Motor neuron (in vitro differentiated cells): Measurements from ENCODE around the gene RAB3B. TPM values are rescaled to one million over a fixed set of nuclear protein-coding genes. Genes with fewer than 3 reads are reported as not detected.
A peak's percentile ranks its signal among the peaks of the same experiment; 100 is the strongest.
"Not testable (repeated sequence)": the region's sequence is repeated elsewhere in the genome, so short reads cannot be mapped to it uniquely, and the experiment has no call there.

Source experiments
- ATAC-seq, 8 experiments: fragments of 200-7000 bp; cut with Tn5 transposase; replicated peaks in 6 of 8; 2 replicates each; pipeline ENCODE4 v1.8.0; 2021; ENCODE audit warnings: mild to moderate bottlenecking in 8 of 8, moderate library complexity in 8 of 8
- H3K27ac ChIP-seq, 2 donors: fragments of 250-450 bp; sonication (Bioruptor Pico); 2 replicates each; pipeline ENCODE4 v1.9.0; 2021; ENCODE audit warnings: antibody characterized with exemption in 2 of 2, mild to moderate bottlenecking in 2 of 2, moderate library complexity in 1 of 2
- H3K4me1 ChIP-seq, 2 donors: fragments of 250-450 bp; sonication (Bioruptor Pico); replicated peaks in 1 of 2; 2 replicates each; pipeline ENCODE4 v1.6.1; 2021; ENCODE audit warnings: antibody characterized with exemption in 2 of 2, mild to moderate bottlenecking in 2 of 2, moderate library complexity in 1 of 2
- H3K4me3 ChIP-seq, 5 donors: fragments of 250-450 bp; sonication (Bioruptor Pico); 2 replicates each; pipeline ENCODE4 v1.9.0; 2021; ENCODE audit warnings: antibody characterized with exemption in 5 of 5, mild to moderate bottlenecking in 5 of 5, moderate library complexity in 4 of 5
- WGBS, 10 experiments: fragments of 450-650 bp; shearing (Covaris generic); methylation state at CpG; one replicate each; pipeline ENCODE4 v1.0.0; 2022; 5-methylcytosine and 5-hydroxymethylcytosine counted together
- in situ Hi-C, 9 experiments: fragments of 400-800 bp; cut with MboI; loops; one replicate each; pipeline ENCODE4 v1.15.0; 2021; ENCODE audit warnings: low sequenced_read_pairs in 9 of 9, low pct_unique_long_range_greater_than_20kb in 2 of 9; ENCODE audit not compliant: unreplicated experiment in 9 of 9
- total RNA-seq, 8 experiments: library from RNA; unstranded; fragments of 300-600 nt; gene quantifications; 2 replicates each; pipeline versions ENCODE4 v1.2.3 to v1.2.4, GENCODE V29; 2022

The RAB3B gene
- total RNA-seq, 8 experiments from 2014 or later, result 0.10 to 36.5 (median 15.9) TPM

GRCh38 chr1:51899022-51899421 lies 91.5 kb downstream of the RAB3B start:
- in situ Hi-C loops, result loop anchor here in 1 of 9 experiments (10.0 kb wide), 1 partner anchor 96 kb away; the partner anchor contains the start of gene RAB3B
- Histone ChIP-seq H3K27ac (no peak overlapping the region), H3K4me3 (no peak overlapping the region), H3K4me1 (peaks cover 10 to 13% of the 10 kb centered on the region in 2 donors)
- ATAC-seq, result no peak
- WGBS, 10 experiments, result 53 to 86% (median 76%) methylated on average over 1 to 9 of the region's 10 CpGs; no CpG with 5 or more reads in 4 of the 10 experiments

DNA sequence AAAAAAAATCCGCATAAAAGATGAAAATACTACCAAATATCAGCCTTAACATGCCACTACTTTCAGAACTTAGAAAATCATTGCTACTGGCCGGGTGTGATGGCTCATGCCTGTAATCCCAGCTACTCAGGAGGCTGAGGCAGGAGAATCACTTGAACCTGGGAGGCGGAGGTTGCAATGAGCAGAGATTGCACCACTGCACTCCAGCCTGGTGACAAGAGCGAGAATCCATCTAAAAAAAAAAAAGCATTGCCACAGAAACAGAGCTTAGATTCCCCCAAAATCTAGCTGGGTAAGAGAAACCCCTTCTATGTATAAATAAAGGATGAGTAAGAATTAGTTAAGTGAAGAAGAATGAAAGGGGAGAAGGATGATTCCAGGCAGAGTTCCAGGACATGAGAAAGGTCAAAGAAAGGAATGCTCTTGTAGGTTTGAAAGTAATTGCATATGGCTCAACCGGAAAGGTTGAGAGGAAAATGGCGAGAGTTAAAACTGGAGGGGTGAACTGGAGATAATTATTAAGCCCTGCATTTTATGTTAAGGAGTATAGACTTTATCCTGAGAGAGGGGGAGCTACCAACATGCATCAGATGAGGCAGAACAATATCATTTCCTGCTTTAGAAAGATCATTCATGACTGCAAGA lies 92.3 kb downstream of the RAB3B start:
- Histone ChIP-seq H3K4me1 (peaks cover 10 to 13% of the 10 kb centered on the region in 2 donors), H3K4me3 (no peak overlapping the region), H3K27ac (no peak overlapping the region)
- no peak for ATAC-seq
- in situ Hi-C loops, result loop anchor here in 1 of 9 experiments (10.0 kb wide), 1 partner anchor 97 kb away; the partner anchor contains the start of gene RAB3B
- 0 to 90% (median 81%) methylated on average over 3 to 6 of the region's 6 CpGs for WGBS, 10 experiments

DNA sequence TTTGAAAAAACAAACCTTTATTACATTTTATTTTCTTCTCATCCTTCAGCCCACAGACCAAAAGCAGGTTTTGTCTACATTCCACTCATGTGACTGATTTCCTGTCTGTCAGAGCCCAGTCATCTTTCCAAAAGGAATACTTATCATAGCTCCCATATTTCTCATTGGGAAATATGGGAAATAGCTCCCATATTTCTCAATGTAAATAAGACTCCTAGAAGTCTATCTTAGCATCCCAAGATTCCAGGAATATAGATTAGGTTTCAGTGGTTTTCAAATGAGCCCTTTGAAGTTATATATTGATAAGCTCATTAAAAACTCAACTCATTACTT lies 92.8 kb downstream of the RAB3B start:
- ATAC-seq, result no peak
- Histone ChIP-seq H3K4me3 (no peak overlapping the region), H3K27ac (no peak overlapping the region), H3K4me1 (peaks cover 10 to 13% of the 10 kb centered on the region in 2 donors)
- in situ Hi-C loops, result loop anchor here in 1 of 9 experiments (10.0 kb wide), 1 partner anchor 97 kb away; the partner anchor contains the start of gene RAB3B

DNA sequence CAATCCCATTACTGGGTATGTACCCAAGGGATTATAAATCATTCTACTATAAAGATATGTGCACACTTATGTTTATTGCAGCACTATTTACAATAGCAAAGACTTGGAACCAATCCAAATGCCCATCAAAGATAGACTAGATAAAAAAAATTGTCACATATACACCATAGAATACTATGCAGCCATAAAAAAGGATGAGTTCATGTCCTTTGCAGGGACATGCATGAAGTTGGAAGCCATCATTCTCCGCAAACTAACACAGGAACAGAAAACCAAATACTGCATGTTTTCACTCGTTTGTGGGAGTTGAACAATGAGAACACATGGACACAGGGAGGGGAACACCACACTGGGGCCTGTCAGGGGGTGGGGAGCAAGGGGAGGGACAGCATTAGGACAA lies 95.8 kb downstream of the RAB3B start:
- not testable (repeated sequence) for H3K4me3 ChIP-seq, ATAC-seq, H3K27ac ChIP-seq
- WGBS, 10 experiments, result 50 to 100% (median 75%) methylated on average over 1 to 2 of the region's 2 CpGs; no CpG with 5 or more reads in 5 of the 10 experiments
- peaks cover 9 to 10% of the 10 kb centered on the region in 2 donors for H3K4me1 ChIP-seq
- in situ Hi-C loops, result loop anchor here in 1 of 9 experiments (10.0 kb wide), 1 partner anchor 100 kb away; the partner anchor contains the start of gene RAB3B

GRCh38 chr1:51878616-51879336 lies 111.7 kb downstream of the RAB3B start, which contains the start of gene NRDC:
Gene NRDC, minus strand, starts transcription at chr1:51878727. Its CDS starts 112 bp downstream, at chr1:51878615.
- in situ Hi-C loops, result no loop called here
- peak within 1 kb of the TSS; percentile 96 for H3K27ac ChIP-seq
- H3K4me1 ChIP-seq, result peaks cover 13 to 29% of the 10 kb centered on the region in 2 donors
- 0 to 3% (median 1%) methylated on average over 10 to 49 of the region's 54 CpGs; no CpG with 5 or more reads in 1 of the 10 experiments for WGBS, 10 experiments
- peak within 1 kb of the TSS; percentile 57 to 87 (median 71) for H3K4me3 ChIP-seq
- ATAC-seq, result peak; percentile 87 to 96 (median 94)

DNA sequence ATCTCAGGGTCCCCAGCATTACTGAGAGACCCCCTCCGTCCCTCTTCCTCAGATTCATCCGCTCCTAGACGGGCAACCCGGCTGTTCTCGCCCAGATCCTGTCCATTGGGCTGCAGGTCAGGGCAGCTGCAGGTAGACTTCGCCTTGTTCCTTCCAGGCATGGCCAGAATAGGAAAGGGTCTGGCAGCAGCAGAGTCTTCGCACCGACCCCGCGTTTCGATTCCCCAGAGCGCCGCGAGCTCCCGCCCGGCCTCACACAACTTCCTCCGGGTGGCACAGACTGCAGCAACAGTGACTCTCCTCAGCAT lies 112.2 kb downstream of the RAB3B start:
- WGBS, 10 experiments, result 0% methylated on average over 1 to 5 of the region's 17 CpGs; no CpG with 5 or more reads in 5 of the 10 experiments
- in situ Hi-C loops, result no loop called here
- Histone ChIP-seq H3K4me3 (peak overlapping the region; percentile 57 to 87 (median 71)), H3K4me1 (peaks cover 13 to 29% of the 10 kb centered on the region in 2 donors), H3K27ac (peak overlapping the region; percentile 90)
- peak in 6 of 8 experiments; percentile 46 to 56 (median 52) for ATAC-seq

- in situ Hi-C loops, result no loop called here
These were observed 112.8 kb downstream of the RAB3B start for GRCh38 chr1:51877434-51878307.

DNA sequence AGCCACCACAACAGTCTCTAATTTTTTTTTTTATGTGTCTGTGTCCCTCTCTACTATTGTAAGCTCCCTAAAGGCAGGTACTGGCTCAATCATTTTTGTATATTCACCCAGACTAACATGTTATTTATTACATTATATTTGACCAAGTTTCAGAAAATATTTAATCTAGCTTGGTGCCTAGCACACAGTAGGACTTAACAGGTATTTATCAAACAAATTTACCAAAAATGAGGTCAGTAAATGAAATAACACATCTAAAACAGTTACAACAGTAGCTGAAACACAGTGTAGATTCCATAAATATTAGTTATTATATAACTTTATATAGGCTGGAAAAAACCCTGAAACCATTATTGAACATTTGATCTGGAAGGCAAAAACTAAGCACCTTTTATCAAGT lies 114.7 kb downstream of the RAB3B start:
- H3K4me1 ChIP-seq, result peaks cover 13 to 29% of the 10 kb centered on the region in 2 donors
- no peak overlapping the region for H3K27ac ChIP-seq
- ATAC-seq, result no peak
- no peak overlapping the region for H3K4me3 ChIP-seq
- in situ Hi-C loops, result no loop called here

More at GRCh38 chr1:51877434-51878307, 112.8 kb downstream of the RAB3B start:
- Histone ChIP-seq H3K4me1 (peaks cover 13 to 29% of the 10 kb centered on the region in 2 donors), H3K4me3 (peak overlapping the region; percentile 57 to 87 (median 71)), H3K27ac (peak overlapping the region; percentile 90)
- WGBS, 10 experiments, result 0 to 20% (median 8%) methylated on average over 2 to 21 of the region's 21 CpGs
- ATAC-seq, result peak in 2 of 8 experiments; percentile 19 to 24

- ATAC-seq, result no peak
- H3K4me3 ChIP-seq, result no peak overlapping the region
- no peak overlapping the region for H3K27ac ChIP-seq
- in situ Hi-C loops, result no loop called here
- peaks cover 13 to 29% of the 10 kb centered on the region in 2 donors for H3K4me1 ChIP-seq
- 50 to 98% (median 87%) methylated on average over 3 to 6 of the region's 6 CpGs for WGBS, 10 experiments
These were observed 115.2 kb downstream of the RAB3B start for GRCh38 chr1:51875291-51875772.

DNA sequence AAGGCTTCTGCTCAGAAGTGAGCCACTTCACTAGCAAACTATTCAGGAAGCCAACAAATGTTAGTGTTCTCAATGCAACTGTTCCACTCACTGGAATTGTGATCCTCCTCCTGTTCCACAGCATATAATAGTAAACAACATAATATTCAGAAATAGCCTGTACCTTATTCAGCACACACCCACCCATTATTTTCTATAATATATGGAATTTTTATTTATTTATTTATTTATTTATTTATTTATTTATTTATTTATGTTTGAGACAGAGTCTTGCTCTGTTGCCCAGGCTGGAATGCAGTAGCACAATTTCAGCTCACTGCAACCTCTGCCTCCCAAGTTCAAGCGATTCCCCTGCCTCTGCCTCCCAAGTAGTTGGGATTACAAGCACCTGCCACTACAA lies 117.2 kb downstream of the RAB3B start:
- WGBS, 10 experiments, result 100% methylated on average over 1 of the region's 1 CpG; no CpG with 5 or more reads in 4 of the 10 experiments
- in situ Hi-C loops, H3K4me3 ChIP-seq, H3K27ac ChIP-seq, ATAC-seq: not testable (repeated sequence)
- H3K4me1 ChIP-seq, result peaks cover 9 to 24% of the 10 kb centered on the region in 2 donors

- H3K27ac ChIP-seq, result no peak overlapping the region
- no peak for ATAC-seq
- in situ Hi-C loops, result no loop called here
- H3K4me1 ChIP-seq, result peaks cover 5 to 14% of the 10 kb centered on the region in 2 donors
- 77 to 100% (median 94%) methylated on average over 1 to 6 of the region's 6 CpGs for WGBS, 10 experiments
- H3K4me3 ChIP-seq, result no peak overlapping the region
These were observed 119.0 kb downstream of the RAB3B start for GRCh38 chr1:51871351-51871975.

DNA sequence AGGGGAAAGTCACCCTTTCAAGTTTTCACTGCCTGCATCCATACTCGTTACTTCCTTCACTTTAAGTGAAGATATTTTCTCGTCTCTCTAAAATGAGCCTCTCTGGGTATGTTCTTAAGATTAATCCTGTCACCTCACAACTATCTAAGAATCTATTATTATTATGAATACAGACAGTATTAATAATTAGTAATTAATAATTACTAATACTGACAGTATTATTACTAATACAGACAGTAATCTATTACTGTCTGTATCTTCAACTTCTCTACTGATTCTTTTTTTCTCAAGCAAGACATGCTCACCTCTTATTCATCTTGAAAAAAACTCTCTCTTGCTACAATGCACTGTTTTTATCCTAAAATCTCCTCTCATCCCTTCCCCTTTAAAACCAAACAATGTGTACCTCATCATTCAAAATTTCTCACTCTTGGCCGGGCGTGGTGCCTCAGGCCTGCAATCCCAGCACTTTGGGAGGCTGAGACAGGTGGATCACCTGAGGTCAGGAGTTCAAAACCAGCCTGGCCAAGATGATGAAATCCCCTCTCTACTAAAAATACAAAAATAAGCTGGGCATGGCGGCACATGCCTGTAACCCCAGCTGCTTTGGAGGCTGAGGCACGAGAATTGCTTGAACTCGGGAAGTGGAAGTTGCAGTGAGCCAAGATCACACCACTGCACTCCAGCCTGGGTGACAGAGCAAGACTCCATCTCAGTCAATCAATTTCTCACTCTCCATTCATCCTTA lies 119.7 kb downstream of the RAB3B start:
- ATAC-seq, result no peak
- in situ Hi-C loops, result no loop called here
- no peak overlapping the region for H3K4me3 ChIP-seq
- 83 to 100% (median 93%) methylated on average over 1 to 7 of the region's 7 CpGs for WGBS, 10 experiments
- H3K4me1 ChIP-seq, result peaks cover 0 to 7% of the 10 kb centered on the region in 2 donors
- no peak overlapping the region for H3K27ac ChIP-seq
